GM23248 (cell line): ENCODE data around the gene E2F7. TPM values are rescaled to one million over a fixed set of nuclear protein-coding genes. Genes with fewer than 3 reads are reported as not detected.

Experiments
- DNase-seq: peaks from one replicate; pipeline ENCODE4 v3.0.0-alpha.2; 2015
- H2AFZ ChIP-seq: fragments of 200-600 bp; sonication (generic); 2 replicates; pipeline ENCODE4 v1.6.1; 2016; ENCODE audit warnings: antibody characterized with exemption
- H3F3A ChIP-seq: fragments of 200-600 bp; sonication (generic); 2 replicates; pipeline ENCODE4 v1.6.1; 2016; ENCODE audit warnings: mild to moderate bottlenecking, antibody characterized with exemption, mixed run types; ENCODE audit not compliant: insufficient read depth
- H3K27ac ChIP-seq: fragments of 200-600 bp; sonication (generic); 2 replicates; pipeline ENCODE4 v1.5.1; 2016; ENCODE audit warnings: mild to moderate bottlenecking
- H3K27me3 ChIP-seq: fragments of 200-600 bp; sonication (generic); replicated peaks from 2 replicates; pipeline ENCODE4 v1.6.1; 2016; ENCODE audit warnings: mild to moderate bottlenecking; ENCODE audit not compliant: insufficient read depth
- H3K36me3 ChIP-seq: fragments of 200-600 bp; sonication (generic); 2 replicates; pipeline ENCODE4 v1.6.1; 2016; ENCODE audit warnings: low read depth, mild to moderate bottlenecking
- H3K4me1 ChIP-seq: fragments of 200-600 bp; sonication (generic); 2 replicates; pipeline ENCODE4 v1.6.1; 2016; ENCODE audit warnings: mild to moderate bottlenecking; ENCODE audit not compliant: insufficient read depth
- H3K4me2 ChIP-seq: fragments of 200-600 bp; sonication (generic); one replicate; pipeline ENCODE4 v1.6.1; 2016; ENCODE audit warnings: mild to moderate bottlenecking; ENCODE audit not compliant: unreplicated experiment
- H3K4me3 ChIP-seq: fragments of 200-600 bp; sonication (generic); 2 replicates; pipeline ENCODE4 v1.5.1; 2016; ENCODE audit warnings: mild to moderate bottlenecking
- H3K79me2 ChIP-seq: fragments of 200-600 bp; sonication (generic); 2 replicates; pipeline ENCODE4 v1.6.1; 2016; ENCODE audit warnings: mild to moderate bottlenecking; ENCODE audit not compliant: insufficient read depth
- H3K9ac ChIP-seq: fragments of 200-600 bp; sonication (generic); 2 replicates; pipeline ENCODE4 v1.6.1; 2016; ENCODE audit warnings: mild to moderate bottlenecking
- H3K9me2 ChIP-seq: fragments of 200-600 bp; sonication (generic); 2 replicates; pipeline ENCODE4 v1.6.1; 2016; ENCODE audit warnings: mixed run types, mild to moderate bottlenecking, moderate library complexity; ENCODE audit not compliant: insufficient read depth
- H3K9me3 ChIP-seq: fragments of 200-600 bp; sonication (generic); one replicate; pipeline ENCODE4 v1.6.1; 2017; ENCODE audit warnings: low read depth
- H4K20me1 ChIP-seq: fragments of 200-600 bp; sonication (generic); 2 replicates; pipeline ENCODE4 v1.6.0; 2016; ENCODE audit not compliant: insufficient read depth
- EZH2 ChIP-seq: fragments of 200-600 bp; sonication (generic); IDR thresholded peaks from 2 replicates; pipeline ENCODE4 v1.6.1; 2018; ENCODE audit warnings: antibody characterized with exemption, mild to moderate bottlenecking; ENCODE audit not compliant: insufficient read depth, poor library complexity, severe bottlenecking
- EZH2phosphoT487 ChIP-seq: fragments of 200-600 bp; sonication (generic); IDR thresholded peaks from 2 replicates; pipeline ENCODE4 v1.6.1; 2018; ENCODE audit warnings: antibody characterized with exemption, moderate library complexity, mild to moderate bottlenecking, low read depth; ENCODE audit not compliant: insufficient read depth
- WGBS, 2 experiments: methylation state at CpG; one replicate each; pipeline ENCODE4 v1.1.6; 2015 to 2017; ENCODE audit warnings: low lambda C conversion rate in 2 of 2, low coverage in 1 of 2; ENCODE audit errors: missing lambda C conversion rate in 2 of 2; 5-methylcytosine and 5-hydroxymethylcytosine counted together
- in situ Hi-C: fragments of 300-500 bp; cut with MboI; formaldehyde crosslinking; loops from 2 replicates; pipeline ENCODE4 v1.15.0; 2020
- polyA plus RNA-seq: library from polyadenylated mRNA; unstranded; fragments of >200 nt; fragmentation: Nextera tagmentation; extraction: Ambion mirVana; gene quantifications from 2 replicates; pipeline ENCODE4 v1.2.1, GENCODE V29; 2016
- total RNA-seq: library from RNA; depleted of rRNA; stranded (reverse); fragments of >200 nt; shearing (Covaris generic); gene quantifications from 2 replicates; pipeline ENCODE4 v1.2.3, GENCODE V29; 2014

Gene E2F7
- total and polyA plus RNA-seq, 2 experiments from 2014 or later: 2.5 to 5.7 TPM

DNA sequence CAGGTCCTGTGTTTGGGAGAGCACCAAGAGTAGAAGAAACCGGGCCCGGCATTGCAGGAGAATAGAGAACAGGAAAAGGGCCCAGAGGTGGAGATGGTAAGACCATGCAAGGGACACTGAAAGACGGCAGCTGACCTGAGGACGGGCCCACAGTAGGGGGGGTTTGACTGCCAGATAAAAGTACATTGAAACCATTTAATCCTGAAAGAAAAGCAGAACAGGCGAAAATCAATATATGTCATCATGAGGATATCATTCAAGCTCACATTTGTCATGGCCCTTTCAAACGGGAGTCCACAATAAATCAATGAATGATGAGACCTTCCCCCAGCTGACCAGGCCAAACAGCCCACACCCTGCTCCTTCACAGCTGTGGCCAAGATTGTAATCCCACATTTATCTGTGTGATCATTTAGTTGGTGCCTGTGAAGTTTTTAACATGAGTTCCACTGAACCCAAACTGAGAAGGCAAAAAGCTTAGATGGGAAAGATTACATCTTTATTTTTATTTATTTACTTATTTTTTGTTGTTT is 39.5 kb downstream of the E2F7 start:
- Histone ChIP-seq H3K9me2 (no peaks in the 10 kb centered on the region), H3K4me3 (no peak overlapping the region), H3K27ac (no peak overlapping the region), H3K9me3 (no peaks in the 10 kb centered on the region), H4K20me1 (no peaks in the 10 kb centered on the region), H3K4me2 (no peak overlapping the region), H3F3A (no peaks in the 10 kb centered on the region), H3K4me1 (no peaks in the 10 kb centered on the region), H3K79me2 (no peaks in the 10 kb centered on the region), H3K9ac (no peak overlapping the region), H3K36me3 (peaks cover 19% of the 10 kb centered on the region), H2AFZ (no peak overlapping the region), H3K27me3 (no peaks in the 10 kb centered on the region)
- no peak for TF ChIP-seq EZH2phosphoT487
- TF ChIP-seq EZH2: no peak
- no peak for DNase-seq
- in situ Hi-C loops: no loop called here
- 85 to 90% methylated on average over 6 of the region's 6 CpGs for WGBS, 2 experiments

- Histone ChIP-seq H3F3A (no peaks in the 10 kb centered on the region), H3K9ac (no peak overlapping the region), H3K36me3 (peaks cover 26% of the 10 kb centered on the region), H2AFZ (no peak overlapping the region), H3K9me2 (no peaks in the 10 kb centered on the region), H3K79me2 (no peaks in the 10 kb centered on the region), H4K20me1 (no peaks in the 10 kb centered on the region), H3K4me2 (no peak overlapping the region), H3K27ac (no peak overlapping the region), H3K9me3 (no peaks in the 10 kb centered on the region), H3K27me3 (no peaks in the 10 kb centered on the region), H3K4me1 (no peaks in the 10 kb centered on the region), H3K4me3 (no peak overlapping the region)
- no peak for DNase-seq
- in situ Hi-C loops: loop anchor here (25.0 kb wide), 1 partner anchor 411 kb away; no protein-coding TSS in a partner anchor
- 84 to 86% methylated on average over 6 of the region's 6 CpGs for WGBS, 2 experiments
- TF ChIP-seq EZH2: no peak
- no peak for TF ChIP-seq EZH2phosphoT487
These were observed 41.9 kb downstream of the E2F7 start for GRCh38 chr12:77023501-77023900.

DNA sequence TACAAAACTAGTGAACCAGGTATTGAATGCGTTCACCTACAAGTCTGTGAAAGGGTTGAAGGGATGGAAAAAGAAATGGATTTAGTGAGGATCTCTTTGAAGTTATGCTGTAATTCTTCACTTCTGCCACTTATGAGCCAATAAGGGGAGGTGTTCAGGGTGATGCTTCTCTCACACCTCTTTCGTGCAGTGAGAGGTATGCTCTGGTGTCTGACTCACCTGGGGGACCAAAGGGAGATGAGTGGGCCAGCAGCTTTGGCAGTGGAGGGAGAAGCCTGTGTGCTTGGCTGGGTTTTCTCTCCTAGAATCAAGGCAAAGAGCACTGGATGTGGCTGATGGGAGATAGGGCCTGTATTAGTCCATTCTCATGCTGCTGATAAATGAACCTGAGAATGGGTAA is 45.4 kb downstream of the E2F7 start:
- in situ Hi-C loops: loop anchor here (25.0 kb wide), 1 partner anchor 408 kb away; no protein-coding TSS in a partner anchor
- no peaks in the 10 kb centered on the region for H3K9me3 ChIP-seq
- no peaks in the 10 kb centered on the region for H3K9me2 ChIP-seq
- H3K36me3 ChIP-seq: peaks cover 20% of the 10 kb centered on the region
- H3K4me1 ChIP-seq: no peaks in the 10 kb centered on the region
- no peaks in the 10 kb centered on the region for H3K79me2 ChIP-seq
- no peaks in the 10 kb centered on the region for H3K27me3 ChIP-seq
- no peak for DNase-seq
- H4K20me1 ChIP-seq: no peaks in the 10 kb centered on the region
- WGBS, 2 experiments: 94 to 98% methylated on average over 2 of the region's 2 CpGs
- H3K4me2 ChIP-seq: no peak overlapping the region
- TF ChIP-seq EZH2phosphoT487 (no peak), EZH2 (no peak)
- H3K9ac ChIP-seq: no peak overlapping the region
- H3K4me3 ChIP-seq: no peak overlapping the region
- no peak overlapping the region for H2AFZ ChIP-seq
- H3F3A ChIP-seq: no peaks in the 10 kb centered on the region
- H3K27ac ChIP-seq: no peak overlapping the region

- no peak overlapping the region for H3K9ac ChIP-seq
- H3K9me2 ChIP-seq: no peaks in the 10 kb centered on the region
- no peak overlapping the region for H3K27ac ChIP-seq
- H3K4me2 ChIP-seq: no peak overlapping the region
- TF ChIP-seq EZH2phosphoT487: no peak
- WGBS, 2 experiments: 55 to 65% methylated on average over 1 of the region's 1 CpG
- no peaks in the 10 kb centered on the region for H3K9me3 ChIP-seq
- no peaks in the 10 kb centered on the region for H3K4me1 ChIP-seq
- DNase-seq: no peak
- in situ Hi-C loops: loop anchor here (25.0 kb wide), 1 partner anchor 404 kb away; no protein-coding TSS in a partner anchor
- H3F3A ChIP-seq: no peaks in the 10 kb centered on the region
- no peaks in the 10 kb centered on the region for H3K27me3 ChIP-seq
- no peak overlapping the region for H3K4me3 ChIP-seq
- H2AFZ ChIP-seq: no peak overlapping the region
- H3K79me2 ChIP-seq: no peaks in the 10 kb centered on the region
- peaks cover 6% of the 10 kb centered on the region; the same call in 1 of the 2 replicates for H3K36me3 ChIP-seq
- no peaks in the 10 kb centered on the region for H4K20me1 ChIP-seq
These were observed 48.8 kb downstream of the E2F7 start for GRCh38 chr12:77016606-77017005.
